Measurements from ENCODE around the gene C1RL.

C1RL gene, protein sequence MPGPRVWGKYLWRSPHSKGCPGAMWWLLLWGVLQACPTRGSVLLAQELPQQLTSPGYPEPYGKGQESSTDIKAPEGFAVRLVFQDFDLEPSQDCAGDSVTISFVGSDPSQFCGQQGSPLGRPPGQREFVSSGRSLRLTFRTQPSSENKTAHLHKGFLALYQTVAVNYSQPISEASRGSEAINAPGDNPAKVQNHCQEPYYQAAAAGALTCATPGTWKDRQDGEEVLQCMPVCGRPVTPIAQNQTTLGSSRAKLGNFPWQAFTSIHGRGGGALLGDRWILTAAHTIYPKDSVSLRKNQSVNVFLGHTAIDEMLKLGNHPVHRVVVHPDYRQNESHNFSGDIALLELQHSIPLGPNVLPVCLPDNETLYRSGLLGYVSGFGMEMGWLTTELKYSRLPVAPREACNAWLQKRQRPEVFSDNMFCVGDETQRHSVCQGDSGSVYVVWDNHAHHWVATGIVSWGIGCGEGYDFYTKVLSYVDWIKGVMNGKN

DNA sequence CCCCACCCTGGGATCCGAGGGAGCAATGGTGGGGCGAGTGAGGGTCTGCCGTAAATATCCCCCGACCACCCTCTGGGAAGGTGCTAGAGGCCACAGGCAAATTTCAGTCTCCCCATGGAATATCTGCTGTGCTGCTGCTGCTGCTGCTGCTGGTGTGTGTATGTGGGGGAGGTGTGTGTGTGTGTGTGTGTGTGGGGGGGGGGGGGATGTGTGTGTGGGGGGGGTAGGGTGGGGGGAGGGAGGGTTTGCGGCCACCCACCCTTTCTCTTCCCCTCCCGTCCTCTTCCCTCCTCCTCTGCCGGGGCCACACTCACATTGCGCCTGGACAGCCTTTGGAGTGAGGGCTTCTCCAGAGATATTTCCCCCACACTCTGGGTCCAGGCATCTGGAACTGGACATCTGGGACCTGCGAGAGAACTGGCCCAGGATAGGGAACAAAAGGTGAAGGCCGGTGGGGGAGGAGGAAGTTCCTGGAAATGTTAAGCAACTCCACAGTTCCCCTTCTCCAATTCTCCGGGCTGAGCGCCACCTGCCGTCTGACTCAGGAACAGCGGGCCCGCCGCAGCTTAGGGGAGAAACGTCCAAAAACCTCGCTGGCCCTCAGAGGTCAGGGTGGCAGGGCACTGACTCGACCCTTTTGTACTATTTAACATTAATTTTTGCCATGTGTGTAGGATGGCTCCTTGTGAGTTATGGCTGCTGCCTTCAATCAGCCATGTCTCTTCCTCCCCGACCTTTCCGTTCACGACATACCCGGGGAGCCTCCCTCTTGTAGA is at the start of gene C1RL:
Gene C1RL, minus strand, starts transcription at position 419 of the 776 bp plus-strand sequence. Its CDS starts 34 bp downstream, at position 385.
- DNase-seq (ENCODE audit: low read depth in 2 of 2), result peak; percentile 68 to 73

DNA sequence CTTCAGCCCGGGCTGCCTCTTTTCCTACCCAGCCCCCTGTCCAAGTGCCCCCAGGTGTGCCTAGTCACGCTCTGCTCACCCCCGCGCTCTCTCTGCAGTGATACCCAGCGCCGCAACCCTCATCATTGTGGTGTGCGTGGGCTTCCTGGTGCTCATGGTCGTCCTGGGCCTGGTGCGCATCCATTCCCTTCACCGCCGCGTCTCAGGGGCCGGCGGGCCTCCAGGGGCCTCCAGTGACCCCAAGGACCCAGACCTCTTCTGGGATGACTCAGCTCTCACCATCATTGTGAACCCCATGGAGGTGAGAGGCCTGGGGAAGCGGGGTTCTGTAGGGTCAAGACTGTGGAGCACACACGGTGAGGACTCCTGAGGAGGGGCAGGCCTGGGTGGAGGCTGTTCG is 48.4 kb upstream of the C1RL start:
- no peak for DNase-seq (ENCODE audit: low read depth in 2 of 2)

DNA sequence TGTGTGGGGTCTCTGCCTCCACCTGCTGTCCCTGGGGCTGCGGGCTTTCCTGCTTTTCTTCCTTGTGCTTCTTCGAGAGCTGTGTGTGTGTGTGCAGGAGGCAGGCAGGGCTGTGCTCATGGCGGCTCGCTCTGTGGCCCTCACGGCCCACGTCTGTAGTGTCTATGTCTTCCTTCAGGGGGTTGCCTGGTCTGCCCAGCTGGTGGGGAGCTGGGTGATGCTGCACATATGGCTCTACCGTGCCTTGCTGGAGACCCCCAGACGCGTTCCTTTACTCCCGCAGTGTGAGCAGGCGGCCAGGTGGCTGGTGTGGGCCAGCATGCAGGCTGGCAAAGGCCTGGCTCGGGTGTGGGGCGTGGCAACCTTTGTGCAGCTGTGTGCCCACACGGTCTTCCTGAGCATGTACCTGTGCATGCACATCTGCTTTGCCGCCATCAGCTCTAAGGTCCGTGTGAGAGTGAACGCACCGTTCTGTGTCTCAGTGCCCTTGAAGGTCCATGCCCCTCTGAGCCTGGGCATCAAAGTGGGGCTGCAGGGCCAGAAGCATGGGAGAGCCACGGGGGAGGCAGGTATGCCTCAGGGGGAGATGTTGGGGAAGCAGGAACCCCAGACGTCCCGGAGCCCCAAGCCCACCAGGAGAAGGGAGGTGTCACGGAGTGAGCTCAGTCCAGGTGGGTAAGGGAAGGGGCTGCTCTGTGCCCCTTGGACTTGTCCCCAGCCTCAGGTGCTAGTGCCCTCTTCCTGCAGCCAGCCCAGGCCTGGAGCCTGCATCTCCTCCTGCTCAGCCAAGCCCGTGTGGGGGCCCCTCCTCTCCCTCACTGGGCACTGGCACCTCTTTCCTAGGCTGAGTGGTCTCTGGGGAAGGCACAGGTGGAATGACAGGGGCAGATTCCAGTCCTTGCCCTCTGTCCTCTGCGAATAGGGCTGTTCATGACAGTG is 47.5 kb upstream of the C1RL start:
- no peak for DNase-seq (ENCODE audit: low read depth in 2 of 2)

DNA sequence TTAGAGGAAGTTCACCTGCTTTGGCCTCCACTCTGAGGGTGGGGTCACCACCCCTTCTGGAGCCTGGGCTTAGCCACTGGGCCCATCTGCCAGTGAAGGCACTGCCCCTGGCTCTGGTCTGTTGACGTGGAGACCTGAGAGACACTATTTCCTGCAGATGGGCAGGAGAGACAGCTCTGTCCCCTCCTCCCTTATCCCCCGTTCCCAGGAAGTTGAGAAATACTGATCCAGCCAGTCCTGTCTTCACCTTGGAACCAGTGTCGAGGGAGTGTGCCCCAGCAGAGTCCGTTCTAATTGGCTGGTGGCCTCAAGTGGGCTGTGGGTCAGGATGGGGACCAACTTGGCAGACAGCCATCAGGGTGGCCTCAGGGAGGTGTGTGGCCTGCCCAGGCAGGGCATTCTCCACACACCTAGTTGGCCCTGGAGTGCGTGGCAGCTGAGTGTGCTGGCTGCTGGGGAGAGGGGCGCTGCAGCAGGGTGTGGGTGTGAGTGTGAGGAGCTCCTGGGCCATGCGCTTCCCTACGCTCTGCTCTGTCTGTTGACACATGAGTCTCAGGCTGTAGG is 46.5 kb upstream of the C1RL start:
- no peak for DNase-seq (ENCODE audit: low read depth in 2 of 2)

DNA sequence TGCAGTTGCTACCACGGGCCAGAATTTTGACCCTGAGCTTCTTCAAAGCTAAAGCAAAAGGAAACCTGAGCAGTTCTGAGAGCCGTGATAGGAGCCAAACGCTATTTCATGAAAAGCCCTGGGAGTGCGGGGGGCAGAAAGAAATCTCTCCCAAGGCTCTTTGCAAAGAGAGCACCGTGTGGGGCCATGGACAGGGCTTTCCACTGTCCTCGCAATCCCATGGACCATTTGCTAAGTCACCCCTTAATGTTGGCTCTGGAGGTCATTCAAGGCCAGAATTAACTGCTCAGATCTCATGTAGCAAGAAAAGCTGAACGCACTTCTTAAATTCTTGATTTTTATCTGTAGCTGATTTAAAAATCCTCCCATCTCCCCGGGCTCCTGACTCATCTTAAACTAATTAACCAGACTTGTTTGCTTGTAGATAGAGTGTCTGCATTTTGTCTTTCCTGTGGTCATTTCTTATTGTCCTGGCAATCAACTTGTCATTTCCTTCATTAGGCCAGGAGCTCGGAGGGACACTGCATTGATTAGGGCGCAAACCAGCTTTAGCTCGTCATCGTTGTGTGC is 46.0 kb upstream of the C1RL start:
- DNase-seq (ENCODE audit: low read depth in 2 of 2), result no peak

DNA sequence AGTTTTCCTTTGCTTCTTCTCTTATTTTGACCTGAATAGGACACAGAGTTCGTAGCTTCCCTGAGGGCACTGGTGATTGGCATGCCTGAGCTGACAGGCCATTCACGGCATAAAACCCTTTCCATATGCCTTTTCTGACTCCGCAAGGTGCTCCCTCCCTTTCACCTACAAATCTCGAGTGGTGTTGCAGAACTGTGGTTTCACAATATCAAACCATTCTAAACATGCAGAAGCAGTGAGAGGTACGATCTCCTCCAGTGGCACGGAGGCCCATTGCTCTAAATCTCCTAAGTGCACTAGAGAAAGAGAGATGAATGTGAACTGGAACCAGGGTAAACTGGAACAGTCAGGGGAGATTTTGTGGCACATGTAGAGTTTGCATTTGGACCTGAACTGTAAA is 45.0 kb upstream of the C1RL start:
- no peak for DNase-seq (ENCODE audit: low read depth in 2 of 2)

DNA sequence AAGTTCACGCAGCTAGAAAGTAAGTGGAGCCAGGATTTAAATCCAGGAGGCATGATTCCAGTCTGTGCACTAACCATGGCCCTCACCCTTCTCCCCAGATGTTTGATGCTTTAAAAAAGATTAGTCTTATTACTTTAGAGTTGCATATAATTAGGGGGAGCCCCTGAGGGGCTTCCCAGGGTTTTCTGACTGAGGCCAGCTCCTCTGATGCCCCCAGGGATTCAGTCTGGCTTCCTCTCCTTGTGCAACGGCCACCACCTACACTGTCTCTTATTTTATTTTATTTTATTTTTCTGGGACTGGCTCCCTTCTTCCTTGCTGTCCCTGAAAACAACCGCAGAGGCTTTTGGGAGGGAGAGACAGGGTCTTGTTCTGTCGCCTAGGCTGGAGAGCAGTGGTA is 43.8 kb upstream of the C1RL start:
- no peak for DNase-seq (ENCODE audit: low read depth in 2 of 2)

GRCh38 chr12:7151532-7151931 is 42.5 kb upstream of the C1RL start:
- DNase-seq (ENCODE audit: low read depth in 2 of 2), result no peak

DNA sequence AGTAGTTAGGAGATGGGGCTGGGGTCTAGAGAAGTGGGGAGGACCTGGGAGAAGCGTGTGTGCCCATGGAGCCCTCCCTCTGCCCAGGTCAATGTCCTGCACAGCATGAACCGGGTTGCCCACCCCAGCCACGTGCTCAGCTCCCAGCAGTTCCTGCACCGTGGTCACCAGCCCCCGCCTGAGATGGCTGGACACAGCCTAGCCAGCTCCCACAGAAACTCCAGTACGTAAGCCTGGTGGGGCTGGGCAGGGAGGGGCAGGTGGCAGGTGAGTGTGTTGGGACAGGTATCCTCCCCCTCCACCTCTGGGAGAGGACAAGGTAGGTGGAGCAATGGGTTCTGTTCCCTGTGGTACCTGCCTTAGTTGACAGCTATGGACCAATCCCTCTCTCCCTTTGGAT is 41.8 kb upstream of the C1RL start:
- no peak for DNase-seq (ENCODE audit: low read depth in 2 of 2)

DNA sequence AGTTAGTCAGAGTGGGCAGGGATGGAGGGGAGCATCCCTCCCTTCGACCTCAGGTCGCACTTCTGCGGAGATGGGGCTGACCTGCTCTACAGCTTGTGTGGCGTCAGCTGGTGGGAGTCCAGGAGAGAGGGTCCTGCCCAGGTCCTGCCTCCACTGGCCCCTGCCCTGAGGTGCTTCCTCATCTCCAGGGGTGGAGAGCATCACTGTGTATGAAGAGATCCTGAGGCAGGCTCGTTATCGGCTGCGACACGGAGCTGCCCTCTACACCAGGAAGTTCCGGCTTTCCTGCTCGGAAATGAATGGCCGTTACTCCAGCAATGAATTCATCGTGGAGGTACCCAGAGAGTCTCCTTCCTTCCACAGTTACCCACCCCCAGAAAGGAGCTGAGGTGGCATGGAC is 41.3 kb upstream of the C1RL start:
- no peak for DNase-seq (ENCODE audit: low read depth in 2 of 2)

- no peak for DNase-seq (ENCODE audit: low read depth in 2 of 2)
Measured at GRCh38 chr12:7146906-7147305, 37.9 kb upstream of the C1RL start.

DNA sequence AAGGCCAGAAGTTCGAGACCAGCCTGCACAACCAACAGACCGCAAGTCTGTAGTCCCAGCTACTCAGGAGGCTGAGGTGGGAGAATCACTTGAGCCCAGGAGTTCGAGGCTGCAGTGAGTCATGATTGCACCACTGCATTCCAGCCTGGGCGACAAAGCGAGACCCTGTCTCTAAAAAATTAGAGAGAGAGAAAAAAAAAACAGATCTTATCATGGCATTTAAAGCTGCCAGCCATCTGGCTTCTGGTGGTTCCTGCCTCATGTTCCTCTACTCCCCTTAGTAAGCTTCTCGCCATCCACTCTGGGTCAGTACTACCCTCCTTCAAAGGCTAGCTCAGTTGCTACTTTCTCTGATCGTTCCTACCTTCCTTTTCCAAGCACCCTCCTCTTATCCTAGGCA is 37.2 kb upstream of the C1RL start:
- DNase-seq (ENCODE audit: low read depth in 2 of 2), result no peak

DNA sequence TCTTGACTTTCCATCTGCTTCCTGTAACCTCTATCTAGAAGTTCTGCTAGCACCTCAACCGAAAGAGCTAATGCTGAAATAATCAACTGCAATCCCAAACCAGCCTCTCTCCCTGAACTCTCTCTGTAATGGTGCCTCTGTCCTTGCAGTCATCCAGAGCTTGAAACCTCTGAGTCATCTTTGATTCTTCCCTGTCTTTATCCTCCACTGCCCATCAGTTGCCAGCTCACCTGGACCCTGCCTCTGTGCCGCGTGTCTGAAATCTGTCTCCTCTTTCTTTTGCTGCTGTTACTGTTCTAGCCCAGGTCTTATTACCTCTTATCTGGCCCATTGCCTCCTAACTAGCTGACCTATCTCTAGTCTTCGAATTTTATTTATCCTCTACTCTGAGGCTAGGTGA is 36.7 kb upstream of the C1RL start:
- DNase-seq (ENCODE audit: low read depth in 2 of 2), result no peak

DNA sequence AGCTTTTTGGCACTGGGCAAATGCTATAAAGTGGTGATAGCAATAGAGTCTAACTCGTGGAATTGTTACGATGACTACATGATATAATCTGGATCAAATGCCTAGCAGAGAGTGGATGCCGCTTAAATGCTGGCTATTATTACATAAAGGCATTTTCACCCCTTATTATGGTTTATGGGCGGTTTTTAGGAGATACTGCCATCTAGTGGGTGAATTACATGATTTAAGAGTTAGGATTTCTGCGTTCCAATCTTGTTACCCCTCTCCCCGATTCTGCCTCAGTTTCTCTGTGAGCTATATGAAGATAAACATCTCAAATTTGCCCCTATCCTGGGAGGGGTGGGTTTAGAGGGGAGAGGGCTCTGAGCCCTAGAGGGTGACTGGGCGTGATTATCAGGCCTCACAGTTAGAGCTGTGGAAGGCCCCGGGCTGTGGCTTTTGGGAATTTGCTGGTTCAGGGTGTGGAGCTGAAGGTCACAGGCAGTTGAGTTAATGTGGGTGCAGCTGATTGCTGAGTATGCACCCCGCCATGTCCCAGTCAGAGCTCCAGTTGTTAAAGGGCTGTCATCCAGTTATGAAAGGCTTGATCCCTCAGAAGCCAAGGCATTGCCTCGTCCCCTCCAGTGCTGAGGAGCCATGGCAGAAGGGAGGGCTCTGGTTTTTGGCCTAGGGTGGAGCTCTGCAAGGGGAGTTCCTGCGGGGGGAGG is 35.6 kb upstream of the C1RL start:
- DNase-seq (ENCODE audit: low read depth in 2 of 2), result no peak

- DNase-seq (ENCODE audit: low read depth in 2 of 2), result no peak
Measured at GRCh38 chr12:7143564-7143963, 34.5 kb upstream of the C1RL start.

GRCh38 chr12:7142809-7143465 is 33.9 kb upstream of the C1RL start:
- DNase-seq (ENCODE audit: low read depth in 2 of 2), result no peak

- peak; percentile 27 to 31 for DNase-seq (ENCODE audit: low read depth in 2 of 2)
Measured at GRCh38 chr12:7142056-7142644, 33.1 kb upstream of the C1RL start.

GRCh38 chr12:7141351-7142005 is 32.5 kb upstream of the C1RL start:
- DNase-seq (ENCODE audit: low read depth in 2 of 2), result no peak

- no peak for DNase-seq (ENCODE audit: low read depth in 2 of 2)
Measured at GRCh38 chr12:7139200-7139599, 30.2 kb upstream of the C1RL start.

Measured in stimulated activated CD8-positive, alpha-beta memory T cell treated with anti-CD3 and anti-CD28 coated beads, Interleukin-15, amount 100 ng/mL, for 48 hours (primary cell).